ENCODE data around the gene F11R.

GRCh38 chr1:161046605-161047228 lies 25.8 kb upstream of the F11R start:
- TF ChIP-seq ZNF274 (IDR thresholded peaks at IDR 0.05; ENCODE audit: low read depth, low read length) (no peak), YY1 (IDR thresholded peaks at IDR 0.05; ENCODE audit: insufficient read depth, insufficient read length) (no peak)

All from NT2/D1 (cell line).